Upper lobe of right lung (tissue), 1 donor: ENCODE data around the gene TRIM47. TPM values are rescaled to one million over a fixed set of nuclear protein-coding genes. Genes with fewer than 3 reads are reported as not detected.

Experiments
- ATAC-seq: fragments of 200-7000 bp; cut with Tn5 transposase; one replicate; pipeline ENCODE4 v1.9.1; 2020; ENCODE audit warnings: mild to moderate bottlenecking, moderate library complexity
- DNase-seq: peaks from one replicate; pipeline ENCODE4 v3.0.0-alpha.2; 2020
- H3K27ac ChIP-seq: fragments of 200-600 bp; one replicate; pipeline ENCODE4 v1.8.0; 2022
- H3K27me3 ChIP-seq: fragments of 200-600 bp; one replicate; pipeline ENCODE4 v1.8.0; 2022; ENCODE audit warnings: mild to moderate bottlenecking
- H3K36me3 ChIP-seq: fragments of 200-600 bp; one replicate; pipeline ENCODE4 v1.8.0; 2022
- H3K4me1 ChIP-seq: fragments of 200-600 bp; one replicate; pipeline ENCODE4 v1.8.0; 2022
- H3K4me3 ChIP-seq: fragments of 200-600 bp; one replicate; pipeline ENCODE4 v1.8.0; 2022; ENCODE audit warnings: mild to moderate bottlenecking
- H3K9me3 ChIP-seq: fragments of 200-600 bp; one replicate; pipeline ENCODE4 v1.8.0; 2022
- intact Hi-C: fragments of 100-400 bp; cut with DNase I; formaldehyde crosslinking; loops from one replicate; pipeline ENCODE4 v1.11.0; 2022
- total RNA-seq: library from RNA; stranded (reverse); fragmentation: NEBNext Ultra II Directional; extraction: Animal tissue kit (Norgen Biotek cat#: 25700); gene quantifications from one replicate; pipeline ENCODE4 v1.2.1, GENCODE V29; 2021
- TF ChIP-seq, protein P1 (sequence below): fragments of 200-600 bp; IDR thresholded peaks from one replicate; pipeline ENCODE4 v1.8.0; 2022; ENCODE audit warnings: antibody characterized with exemption
- donor health status: DM: no; HTN: yes; CAD: no; lungs with severe emphysema.

The TRIM47 gene
- total RNA-seq, 1 donor from 2014 or later: 31.0 TPM

DNA sequence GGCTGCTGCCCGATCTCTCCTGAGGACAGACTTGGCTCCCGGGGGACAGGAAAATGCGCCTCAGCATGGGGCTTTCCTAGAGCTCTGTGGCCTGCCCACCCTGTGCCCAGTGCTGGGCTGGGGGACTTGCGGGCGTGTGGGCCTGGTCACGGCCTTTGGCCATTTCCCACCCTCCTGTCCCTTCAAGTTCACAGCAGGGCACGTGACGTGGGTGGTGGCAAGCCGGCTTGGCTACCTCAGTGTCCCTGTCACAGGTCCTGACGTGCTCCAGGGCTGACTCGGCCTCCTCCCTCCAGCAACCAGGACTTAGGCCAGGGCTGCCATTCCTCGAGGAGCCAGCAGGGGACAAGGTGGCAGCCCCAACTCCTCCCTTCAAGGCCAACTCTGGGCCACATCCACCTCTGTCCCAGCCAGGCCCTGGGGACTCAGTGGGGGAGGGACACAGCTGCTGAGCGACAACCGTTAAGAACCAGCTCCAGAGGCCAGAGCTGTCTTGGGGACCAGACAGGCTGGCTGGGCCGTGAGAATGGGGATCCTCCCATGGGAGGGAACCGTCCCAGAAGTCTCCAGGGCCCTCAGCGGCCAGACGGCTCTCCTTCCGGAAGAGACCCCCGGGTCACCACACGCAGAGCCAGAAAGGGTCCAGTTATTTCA lies 33.2 kb downstream of the TRIM47 start:
- TF ChIP-seq, protein P1, sequence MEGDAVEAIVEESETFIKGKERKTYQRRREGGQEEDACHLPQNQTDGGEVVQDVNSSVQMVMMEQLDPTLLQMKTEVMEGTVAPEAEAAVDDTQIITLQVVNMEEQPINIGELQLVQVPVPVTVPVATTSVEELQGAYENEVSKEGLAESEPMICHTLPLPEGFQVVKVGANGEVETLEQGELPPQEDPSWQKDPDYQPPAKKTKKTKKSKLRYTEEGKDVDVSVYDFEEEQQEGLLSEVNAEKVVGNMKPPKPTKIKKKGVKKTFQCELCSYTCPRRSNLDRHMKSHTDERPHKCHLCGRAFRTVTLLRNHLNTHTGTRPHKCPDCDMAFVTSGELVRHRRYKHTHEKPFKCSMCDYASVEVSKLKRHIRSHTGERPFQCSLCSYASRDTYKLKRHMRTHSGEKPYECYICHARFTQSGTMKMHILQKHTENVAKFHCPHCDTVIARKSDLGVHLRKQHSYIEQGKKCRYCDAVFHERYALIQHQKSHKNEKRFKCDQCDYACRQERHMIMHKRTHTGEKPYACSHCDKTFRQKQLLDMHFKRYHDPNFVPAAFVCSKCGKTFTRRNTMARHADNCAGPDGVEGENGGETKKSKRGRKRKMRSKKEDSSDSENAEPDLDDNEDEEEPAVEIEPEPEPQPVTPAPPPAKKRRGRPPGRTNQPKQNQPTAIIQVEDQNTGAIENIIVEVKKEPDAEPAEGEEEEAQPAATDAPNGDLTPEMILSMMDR: peak; percentile 83
- ATAC-seq: peak; percentile 80
- DNase-seq: peak; percentile 93
- intact Hi-C loops: no loop called here
- Histone ChIP-seq H3K9me3 (no peaks in the 10 kb centered on the region), H3K36me3 (peaks cover 55% of the 10 kb centered on the region), H3K4me1 (peaks cover 49% of the 10 kb centered on the region), H3K27me3 (no peaks in the 10 kb centered on the region), H3K27ac (peak overlapping the region; percentile 90), H3K4me3 (peak overlapping the region; percentile 58)

DNA sequence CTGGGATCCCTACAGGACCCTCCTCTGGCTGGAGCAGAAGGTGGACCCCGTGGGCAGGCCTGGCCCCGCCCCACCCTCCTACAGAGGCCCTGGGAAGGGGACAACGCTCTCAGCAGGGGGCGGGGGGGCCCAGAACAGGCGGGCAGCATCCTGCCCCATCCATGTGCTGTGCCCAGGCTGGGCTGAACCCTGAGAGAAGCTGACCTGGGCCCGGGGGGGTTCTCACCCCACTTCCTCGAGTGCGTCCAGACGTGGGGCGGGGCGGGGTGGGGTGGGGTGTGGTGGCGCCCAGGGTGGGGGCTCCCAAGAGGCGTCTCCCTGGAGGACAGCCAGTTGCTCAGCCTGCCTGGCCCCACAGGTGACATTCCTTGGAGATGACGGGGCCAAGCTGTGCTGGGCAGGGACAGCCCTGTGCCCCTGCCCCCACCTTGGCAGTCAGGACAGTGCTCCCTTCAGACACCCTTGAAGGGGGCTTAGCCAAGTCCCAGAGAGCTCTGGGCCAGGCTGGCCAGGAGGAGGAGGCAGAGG lies 33.8 kb downstream of the TRIM47 start:
- H3K9me3 ChIP-seq: no peaks in the 10 kb centered on the region
- TF ChIP-seq, protein P1: no peak
- peak overlapping the region; percentile 58 for H3K4me3 ChIP-seq
- DNase-seq (peak; percentile 89), ATAC-seq (peak; percentile 74)
- peaks cover 43% of the 10 kb centered on the region for H3K4me1 ChIP-seq
- peaks cover 54% of the 10 kb centered on the region for H3K36me3 ChIP-seq
- intact Hi-C loops: no loop called here
- no peaks in the 10 kb centered on the region for H3K27me3 ChIP-seq
- peak overlapping the region; percentile 90 for H3K27ac ChIP-seq

DNA sequence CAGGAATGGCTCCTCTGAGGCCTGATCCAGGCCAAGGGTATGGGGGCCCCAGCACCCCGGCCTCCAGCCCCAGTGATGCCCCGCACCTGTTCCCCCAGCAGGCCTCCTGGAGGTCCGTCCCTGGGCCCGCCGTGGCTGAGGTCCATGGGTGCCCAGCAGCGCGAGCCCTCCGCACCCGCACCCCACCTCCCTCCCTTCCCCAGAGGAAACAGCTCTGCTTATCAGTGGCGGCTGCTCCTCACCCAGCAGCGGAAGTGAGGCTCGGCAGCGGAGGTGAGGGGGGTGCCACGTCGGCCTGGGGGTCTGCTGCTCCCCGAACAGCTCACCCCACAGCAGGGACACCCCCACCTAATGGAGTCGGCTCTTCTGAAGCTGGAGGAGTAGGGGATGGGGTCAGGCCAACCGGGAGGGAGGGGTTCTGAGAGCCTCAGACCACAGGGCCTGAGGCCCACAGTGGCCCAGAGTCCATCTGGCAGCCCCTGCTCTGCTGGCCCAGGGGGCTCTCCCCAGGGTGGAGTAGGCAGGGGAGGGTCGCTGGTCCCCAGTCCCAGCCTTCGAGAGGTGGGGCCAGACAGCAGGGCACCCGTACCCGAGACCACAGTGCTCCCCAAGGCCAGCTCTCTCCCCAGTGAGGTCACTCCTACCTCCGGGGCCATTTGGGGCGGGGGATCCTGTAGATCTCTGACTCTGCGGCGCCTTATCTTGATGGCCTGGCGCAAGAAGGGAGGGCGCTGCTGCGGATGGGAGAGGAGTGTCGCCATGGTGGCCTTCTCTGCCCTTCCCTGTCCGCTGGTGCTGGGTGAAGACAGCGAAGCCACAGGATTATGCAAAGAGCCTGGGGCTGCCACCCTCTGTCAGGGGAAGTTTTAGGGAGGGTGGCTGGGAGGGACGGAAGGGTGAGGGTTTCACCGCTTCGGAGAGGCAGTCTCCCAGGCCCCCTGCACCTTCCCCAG lies 34.5 kb downstream of the TRIM47 start, which contains the start of gene UNC13D:
Gene UNC13D, minus strand, starts transcription at position 828 of the 953 bp plus-strand sequence. Its CDS starts 67 bp downstream, at position 761.
- H3K4me3 ChIP-seq: peak within 1 kb of the TSS; percentile 58
- ATAC-seq: peak; percentile 42

DNA sequence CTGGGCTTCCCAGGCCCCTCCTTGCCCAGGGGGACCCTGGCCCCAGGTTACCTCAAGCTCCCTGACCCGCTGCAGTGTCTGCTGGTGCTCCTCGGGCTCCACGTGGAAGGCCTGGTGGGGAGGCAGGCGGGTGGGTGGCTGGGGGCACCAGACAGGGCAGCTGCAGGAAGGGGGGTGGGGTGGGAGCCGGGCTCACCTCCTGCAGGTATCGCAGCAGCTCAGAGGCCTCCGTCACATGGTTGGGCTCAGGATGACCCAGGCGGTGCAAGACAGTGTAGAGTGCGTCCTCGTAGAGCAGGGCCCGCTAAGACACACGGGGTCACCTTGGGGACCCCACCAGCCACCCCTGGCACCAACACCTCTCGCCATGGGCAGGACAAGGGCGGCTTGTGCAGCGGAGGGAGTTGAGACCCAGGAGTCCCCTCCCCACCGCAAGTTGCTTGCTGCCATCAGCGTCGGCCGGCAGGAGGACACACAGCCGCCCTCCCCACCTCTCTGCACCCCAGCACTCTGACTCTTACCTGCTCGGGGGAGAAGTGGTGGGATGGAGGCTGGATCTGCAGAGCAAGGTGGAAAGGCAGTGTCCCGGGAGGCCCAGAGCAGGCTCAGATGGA lies 35.3 kb downstream of the TRIM47 start:
- ATAC-seq: no peak
- TF ChIP-seq, protein P1: no peak
- H3K4me1 ChIP-seq: peaks cover 38% of the 10 kb centered on the region
- no peaks in the 10 kb centered on the region for H3K9me3 ChIP-seq
- no peaks in the 10 kb centered on the region for H3K27me3 ChIP-seq
- peaks cover 39% of the 10 kb centered on the region for H3K36me3 ChIP-seq
- H3K27ac ChIP-seq: peak overlapping the region; percentile 90
- intact Hi-C loops: no loop called here
- DNase-seq: peak; percentile 67
- H3K4me3 ChIP-seq: peak overlapping the region; percentile 58

More for the DNA sequence above, 34.5 kb downstream of the TRIM47 start, which contains the start of gene UNC13D:
- H3K36me3 ChIP-seq: peaks cover 47% of the 10 kb centered on the region
- no peak for DNase-seq
- H3K27me3 ChIP-seq: no peaks in the 10 kb centered on the region
- TF ChIP-seq, protein P1: no peak
- peak within 1 kb of the TSS; percentile 90 for H3K27ac ChIP-seq
- H3K9me3 ChIP-seq: no peaks in the 10 kb centered on the region
- H3K4me1 ChIP-seq: peaks cover 38% of the 10 kb centered on the region
- intact Hi-C loops: no loop called here

DNA sequence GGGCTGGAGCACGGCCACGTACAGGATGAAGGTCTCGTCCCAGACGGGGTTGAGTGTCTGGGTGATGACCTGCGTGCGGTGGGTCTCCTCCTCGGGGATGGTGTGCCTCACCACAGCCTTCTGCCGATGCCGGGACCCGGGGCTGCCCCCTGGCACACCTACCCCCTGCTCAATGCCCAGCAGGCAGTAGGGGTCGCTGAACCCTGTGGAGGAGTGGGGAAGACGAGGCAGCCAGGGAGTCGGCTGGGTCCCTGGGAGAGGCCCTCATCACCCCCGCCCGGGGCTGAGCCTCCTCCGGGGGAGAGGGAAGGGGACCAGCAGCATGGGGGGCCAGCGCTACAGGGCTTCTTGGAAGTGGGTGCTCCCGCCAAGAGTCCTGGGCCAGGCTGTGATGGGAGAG lies 36.0 kb downstream of the TRIM47 start:
- DNase-seq (no peak), ATAC-seq (no peak)
- Histone ChIP-seq H3K36me3 (peaks cover 32% of the 10 kb centered on the region), H3K4me1 (peaks cover 34% of the 10 kb centered on the region), H3K4me3 (peak overlapping the region; percentile 58), H3K27ac (peak overlapping the region; percentile 90), H3K27me3 (no peaks in the 10 kb centered on the region), H3K9me3 (no peaks in the 10 kb centered on the region)
- TF ChIP-seq, protein P1: no peak
- intact Hi-C loops: no loop called here
